ENCODE data around the gene PEX14. TPM values are rescaled to one million over a fixed set of nuclear protein-coding genes. Genes with fewer than 3 reads are reported as not detected.

Gene PEX14
- total RNA-seq, 3 donors from 2014 or later = 12.5 to 16.1 (median 14.8) TPM

DNA sequence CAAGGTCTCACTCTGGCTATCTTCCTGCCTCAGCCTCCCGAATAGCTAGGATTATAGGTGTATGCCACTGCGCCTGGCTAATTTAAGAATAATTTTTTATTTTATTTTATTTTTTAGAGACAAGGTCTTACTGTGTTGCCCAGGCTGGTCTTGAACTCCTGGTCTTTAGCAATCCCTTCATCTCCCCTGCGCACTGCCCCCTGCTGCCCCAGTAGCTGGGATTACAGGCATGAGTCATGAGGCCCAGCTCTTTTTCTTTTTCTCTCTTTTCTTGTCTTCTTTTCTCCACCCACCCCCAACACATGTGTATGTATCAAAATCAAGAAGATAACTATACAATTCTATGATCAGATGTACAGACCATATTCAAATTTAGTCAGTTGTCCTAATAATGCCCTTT is 87.2 kb downstream of the PEX14 start:
- H3K27me3 ChIP-seq = no peaks in the 10 kb centered on the region
- peaks cover 0 to 9% of the 10 kb centered on the region in 2 donors for H3K9me3 ChIP-seq
- no peaks in the 10 kb centered on the region for H3K4me1 ChIP-seq
- intact Hi-C loops (cut with DNase I; ENCODE audit: low total_unique reads) = no loop called here
- no peak overlapping the region for H3K4me3 ChIP-seq
- no peaks in the 10 kb centered on the region for H3K36me3 ChIP-seq
- DNase-seq (ENCODE audit: low spot score in 2 of 2) = no peak
- H3K27ac ChIP-seq = no peak overlapping the region
- TF ChIP-seq, protein P1, sequence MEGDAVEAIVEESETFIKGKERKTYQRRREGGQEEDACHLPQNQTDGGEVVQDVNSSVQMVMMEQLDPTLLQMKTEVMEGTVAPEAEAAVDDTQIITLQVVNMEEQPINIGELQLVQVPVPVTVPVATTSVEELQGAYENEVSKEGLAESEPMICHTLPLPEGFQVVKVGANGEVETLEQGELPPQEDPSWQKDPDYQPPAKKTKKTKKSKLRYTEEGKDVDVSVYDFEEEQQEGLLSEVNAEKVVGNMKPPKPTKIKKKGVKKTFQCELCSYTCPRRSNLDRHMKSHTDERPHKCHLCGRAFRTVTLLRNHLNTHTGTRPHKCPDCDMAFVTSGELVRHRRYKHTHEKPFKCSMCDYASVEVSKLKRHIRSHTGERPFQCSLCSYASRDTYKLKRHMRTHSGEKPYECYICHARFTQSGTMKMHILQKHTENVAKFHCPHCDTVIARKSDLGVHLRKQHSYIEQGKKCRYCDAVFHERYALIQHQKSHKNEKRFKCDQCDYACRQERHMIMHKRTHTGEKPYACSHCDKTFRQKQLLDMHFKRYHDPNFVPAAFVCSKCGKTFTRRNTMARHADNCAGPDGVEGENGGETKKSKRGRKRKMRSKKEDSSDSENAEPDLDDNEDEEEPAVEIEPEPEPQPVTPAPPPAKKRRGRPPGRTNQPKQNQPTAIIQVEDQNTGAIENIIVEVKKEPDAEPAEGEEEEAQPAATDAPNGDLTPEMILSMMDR (IDR thresholded peaks at IDR 0.05) = no peak
- no peak for TF ChIP-seq POLR2A (IDR thresholded peaks at IDR 0.05)
- no peak for TF ChIP-seq POLR2AphosphoS5 (IDR thresholded peaks at IDR 0.05)

DNA sequence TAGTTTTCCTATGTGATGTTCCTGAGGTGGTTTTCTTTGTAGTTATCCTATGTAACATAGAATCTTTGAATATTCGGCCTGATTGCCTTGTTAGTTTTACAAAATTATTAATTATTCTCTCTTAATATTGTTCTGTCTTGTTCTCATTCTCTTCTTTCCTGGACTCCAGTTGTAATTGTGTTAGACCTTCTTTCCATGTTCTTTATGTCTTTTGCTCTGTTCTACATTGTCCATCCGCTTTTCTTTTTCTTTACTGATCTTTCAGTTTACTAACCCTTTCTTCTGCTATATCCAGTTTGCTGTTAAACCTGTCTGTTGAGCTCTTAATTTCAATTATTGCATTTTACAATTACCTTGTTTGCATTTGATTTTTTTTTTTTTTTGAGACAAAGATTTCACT is 89.3 kb downstream of the PEX14 start:
- no peak for DNase-seq (ENCODE audit: low spot score in 2 of 2)
- H3K4me1 ChIP-seq = no peaks in the 10 kb centered on the region
- TF ChIP-seq POLR2AphosphoS5 (IDR thresholded peaks at IDR 0.05) (no peak), POLR2A (IDR thresholded peaks at IDR 0.05) (no peak)
- TF ChIP-seq, protein P1 (IDR thresholded peaks at IDR 0.05) = no peak
- no peaks in the 10 kb centered on the region for H3K36me3 ChIP-seq
- intact Hi-C loops (cut with DNase I; ENCODE audit: low total_unique reads) = no loop called here
- H3K27ac ChIP-seq = no peak overlapping the region
- H3K9me3 ChIP-seq = peaks cover 0 to 9% of the 10 kb centered on the region in 2 donors
- no peaks in the 10 kb centered on the region for H3K27me3 ChIP-seq
- H3K4me3 ChIP-seq = no peak overlapping the region

DNA sequence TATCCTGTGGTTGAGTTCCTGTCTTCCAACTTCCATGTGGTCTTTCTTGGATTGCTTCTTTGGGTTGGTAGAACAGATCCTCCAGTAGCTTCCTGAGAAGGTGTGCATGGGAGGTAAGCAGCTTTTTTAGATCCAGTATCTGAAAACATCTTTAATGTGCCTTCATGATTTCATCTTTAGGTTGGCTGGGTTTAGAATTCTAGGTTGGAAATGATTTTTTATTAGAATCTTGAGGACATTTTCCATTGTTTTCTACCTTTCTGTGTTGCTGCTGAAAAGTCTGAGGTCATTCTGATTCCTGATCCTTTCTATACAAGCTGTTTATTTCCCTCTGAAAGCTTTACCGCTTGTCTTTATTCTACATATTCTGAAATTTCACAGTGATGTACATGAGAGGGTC is 94.8 kb downstream of the PEX14 start:
- H3K27me3 ChIP-seq = no peaks in the 10 kb centered on the region
- H3K27ac ChIP-seq = no peak overlapping the region
- H3K4me3 ChIP-seq = no peak overlapping the region
- H3K9me3 ChIP-seq = peaks cover 1 to 3% of the 10 kb centered on the region in 2 donors
- intact Hi-C loops (cut with DNase I; ENCODE audit: low total_unique reads) = no loop called here
- H3K4me1 ChIP-seq = no peaks in the 10 kb centered on the region
- no peak for DNase-seq (ENCODE audit: low spot score in 2 of 2)
- no peaks in the 10 kb centered on the region for H3K36me3 ChIP-seq
- TF ChIP-seq POLR2A (IDR thresholded peaks at IDR 0.05) = no peak
- no peak for TF ChIP-seq POLR2AphosphoS5 (IDR thresholded peaks at IDR 0.05)
- TF ChIP-seq, protein P1 (IDR thresholded peaks at IDR 0.05) = no peak

DNA sequence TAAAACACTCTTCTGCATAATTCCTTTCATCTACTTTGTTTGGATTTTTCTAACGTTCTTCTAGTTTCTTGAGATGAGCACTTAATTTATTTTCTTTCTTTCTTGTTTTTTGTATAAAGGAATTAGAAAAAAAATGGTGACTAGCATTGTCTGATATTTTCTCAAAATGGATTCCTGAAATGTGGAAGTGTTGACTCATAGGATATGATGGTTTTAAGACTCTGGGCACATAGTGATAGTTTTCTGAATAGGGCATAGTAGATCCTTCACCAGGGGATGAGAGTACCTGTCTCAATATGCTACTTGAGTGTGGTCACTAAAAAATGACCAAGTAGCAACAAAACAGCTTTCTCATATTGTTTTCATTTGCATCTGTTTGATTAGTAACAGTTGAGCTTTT is 100.9 kb downstream of the PEX14 start:
- intact Hi-C loops (cut with DNase I; ENCODE audit: low total_unique reads) = no loop called here
- Histone ChIP-seq H3K27me3 (no peaks in the 10 kb centered on the region), H3K27ac (no peak overlapping the region), H3K4me1 (no peaks in the 10 kb centered on the region), H3K4me3 (no peak overlapping the region), H3K36me3 (no peaks in the 10 kb centered on the region), H3K9me3 (no peaks in the 10 kb centered on the region)
- DNase-seq (ENCODE audit: low spot score in 2 of 2) = no peak
- TF ChIP-seq POLR2AphosphoS5 (IDR thresholded peaks at IDR 0.05) (no peak), POLR2A (IDR thresholded peaks at IDR 0.05) (no peak)
- TF ChIP-seq, protein P1 (IDR thresholded peaks at IDR 0.05) = no peak

DNA sequence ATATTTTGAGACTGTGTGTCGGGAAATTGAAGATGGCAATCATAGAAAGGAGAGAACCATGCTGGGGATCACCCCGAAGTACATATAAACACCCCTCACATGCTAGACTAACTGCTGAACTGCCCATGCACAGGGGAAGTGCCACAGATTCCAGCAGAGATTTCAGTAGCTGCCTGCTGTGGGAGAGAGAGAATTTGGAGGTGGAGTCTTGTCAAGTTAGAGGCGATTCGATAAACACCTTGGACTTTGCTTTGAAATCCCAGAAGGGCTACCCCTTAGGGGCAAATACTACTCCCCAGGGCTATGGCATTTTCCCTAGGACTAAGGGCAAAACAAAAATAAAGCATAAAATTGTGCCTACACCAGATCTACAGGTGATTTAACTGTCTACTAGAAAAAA is 103.3 kb downstream of the PEX14 start:
- no peak overlapping the region for H3K27ac ChIP-seq
- no peaks in the 10 kb centered on the region for H3K36me3 ChIP-seq
- no peaks in the 10 kb centered on the region for H3K4me1 ChIP-seq
- H3K27me3 ChIP-seq = no peaks in the 10 kb centered on the region
- no peak overlapping the region for H3K4me3 ChIP-seq
- TF ChIP-seq POLR2AphosphoS5 (IDR thresholded peaks at IDR 0.05) (no peak), POLR2A (IDR thresholded peaks at IDR 0.05) (no peak)
- TF ChIP-seq, protein P1 (IDR thresholded peaks at IDR 0.05) = no peak
- intact Hi-C loops (cut with DNase I; ENCODE audit: low total_unique reads) = no loop called here
- no peak for DNase-seq (ENCODE audit: low spot score in 2 of 2)
- H3K9me3 ChIP-seq = no peaks in the 10 kb centered on the region

Measured in breast epithelium (tissue), 4 donors.